Measurements from ENCODE around the gene SNED1. TPM values are rescaled to one million over a fixed set of nuclear protein-coding genes. Genes with fewer than 3 reads are reported as not detected.

The SNED1 gene
- total and polyA plus RNA-seq, 12 donors = 3.9 to 12.7 (median 6.3) TPM

- Histone ChIP-seq H3K9me3 (no peaks in the 10 kb centered on the region), H3K4me3 (no peak overlapping the region), H3K27ac (no peak overlapping the region), H3K27me3 (peaks cover 0 to 13% (median 0%) of the 10 kb centered on the region in 7 donors), H3K4me1 (peaks cover 0 to 8% (median 0%) of the 10 kb centered on the region in 9 donors), H3K36me3 (no peaks in the 10 kb centered on the region)
- TF ChIP-seq, protein P1, sequence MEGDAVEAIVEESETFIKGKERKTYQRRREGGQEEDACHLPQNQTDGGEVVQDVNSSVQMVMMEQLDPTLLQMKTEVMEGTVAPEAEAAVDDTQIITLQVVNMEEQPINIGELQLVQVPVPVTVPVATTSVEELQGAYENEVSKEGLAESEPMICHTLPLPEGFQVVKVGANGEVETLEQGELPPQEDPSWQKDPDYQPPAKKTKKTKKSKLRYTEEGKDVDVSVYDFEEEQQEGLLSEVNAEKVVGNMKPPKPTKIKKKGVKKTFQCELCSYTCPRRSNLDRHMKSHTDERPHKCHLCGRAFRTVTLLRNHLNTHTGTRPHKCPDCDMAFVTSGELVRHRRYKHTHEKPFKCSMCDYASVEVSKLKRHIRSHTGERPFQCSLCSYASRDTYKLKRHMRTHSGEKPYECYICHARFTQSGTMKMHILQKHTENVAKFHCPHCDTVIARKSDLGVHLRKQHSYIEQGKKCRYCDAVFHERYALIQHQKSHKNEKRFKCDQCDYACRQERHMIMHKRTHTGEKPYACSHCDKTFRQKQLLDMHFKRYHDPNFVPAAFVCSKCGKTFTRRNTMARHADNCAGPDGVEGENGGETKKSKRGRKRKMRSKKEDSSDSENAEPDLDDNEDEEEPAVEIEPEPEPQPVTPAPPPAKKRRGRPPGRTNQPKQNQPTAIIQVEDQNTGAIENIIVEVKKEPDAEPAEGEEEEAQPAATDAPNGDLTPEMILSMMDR (IDR thresholded peaks at IDR 0.05) = no peak
- intact Hi-C loops (cut with DNase I) = no loop called here
- 82 to 84% methylated on average over 3 of the region's 3 CpGs for WGBS, 2 donors
- no peak for ATAC-seq
- DNase-seq = no peak
These were observed 47.3 kb upstream of the SNED1 start for GRCh38 chr2:240951045-240951594.

GRCh38 chr2:240952496-240953246 is 45.7 kb upstream of the SNED1 start:
- WGBS, 2 donors = 63 to 70% methylated on average over 14 of the region's 14 CpGs
- TF ChIP-seq, protein P1 (IDR thresholded peaks at IDR 0.05) = no peak
- peak; percentile 52 to 54 for DNase-seq
- Histone ChIP-seq H3K36me3 (no peaks in the 10 kb centered on the region), H3K4me1 (peaks cover 0 to 12% (median 1%) of the 10 kb centered on the region in 9 donors), H3K27ac (no peak overlapping the region), H3K9me3 (no peaks in the 10 kb centered on the region), H3K27me3 (peaks cover 0 to 16% (median 0%) of the 10 kb centered on the region in 7 donors), H3K4me3 (no peak overlapping the region)
- ATAC-seq = peak; percentile 30 to 91 (median 74)
- intact Hi-C loops (cut with DNase I) = no loop called here

- Histone ChIP-seq H3K27me3 (peaks cover 0 to 16% (median 0%) of the 10 kb centered on the region in 7 donors), H3K36me3 (no peaks in the 10 kb centered on the region), H3K4me3 (no peak overlapping the region), H3K27ac (no peak overlapping the region), H3K9me3 (no peaks in the 10 kb centered on the region), H3K4me1 (peaks cover 0 to 20% (median 10%) of the 10 kb centered on the region in 9 donors)
- 71 to 82% methylated on average over 14 of the region's 14 CpGs for WGBS, 2 donors
- ATAC-seq (peak in 1 of 8 donors; percentile 11), DNase-seq (no peak)
- intact Hi-C loops (cut with DNase I) = no loop called here
- TF ChIP-seq, protein P1 (IDR thresholded peaks at IDR 0.05) = no peak
These were observed 44.7 kb upstream of the SNED1 start for GRCh38 chr2:240953426-240954410.
